IPS-18c (cell line): ENCODE results near the gene RELN.
"Not testable (repeated sequence)": the region's sequence is repeated elsewhere in the genome, so short reads cannot be mapped to it uniquely, and the experiment has no call there.

ENCODE experiments used
- H3K4me3 ChIP-seq: 2 replicates; pipeline ENCODE4 v1.7.0; 2013; ENCODE audit warnings: low read depth, mild to moderate bottlenecking, low read length, moderate library complexity; ENCODE audit not compliant: insufficient read depth
- H3K9me3 ChIP-seq: one replicate; pipeline ENCODE4 v1.6.1; 2013; ENCODE audit warnings: mild to moderate bottlenecking, low read length, moderate library complexity; ENCODE audit not compliant: control insufficient read depth, insufficient read depth

RELN gene

GRCh38 chr7:103989200-103989784 lies at the start of gene RELN:
TSS of gene RELN (minus strand) at chr7:103989658. CDS start at chr7:103989356, 302 bp downstream.
- H3K4me3 ChIP-seq, result peak within 1 kb of the TSS; percentile 52

GRCh38 chr7:104038136-104038535 lies 48.7 kb upstream of the RELN start:
- Histone ChIP-seq H3K4me3 (no peak overlapping the region), H3K9me3 (no peaks in the 10 kb centered on the region)

More at GRCh38 chr7:103989200-103989784, at the start of gene RELN:
- H3K9me3 ChIP-seq, result no peaks in the 10 kb centered on the region

GRCh38 chr7:104036889-104037288 lies 47.4 kb upstream of the RELN start:
- not testable (repeated sequence) for H3K9me3 ChIP-seq, H3K4me3 ChIP-seq

- H3K4me3 ChIP-seq, result no peak overlapping the region
- H3K9me3 ChIP-seq, result no peaks in the 10 kb centered on the region
Measured at GRCh38 chr7:104035351-104035750, 45.9 kb upstream of the RELN start.

GRCh38 chr7:104034679-104035078 lies 45.2 kb upstream of the RELN start:
- Histone ChIP-seq H3K4me3 (no peak overlapping the region), H3K9me3 (no peaks in the 10 kb centered on the region)

- Histone ChIP-seq H3K4me3 (no peak overlapping the region), H3K9me3 (no peaks in the 10 kb centered on the region)
Measured at GRCh38 chr7:104033837-104034236, 44.4 kb upstream of the RELN start.

GRCh38 chr7:104032486-104032885 lies 43.0 kb upstream of the RELN start:
- no peak overlapping the region for H3K4me3 ChIP-seq

GRCh38 chr7:104029765-104030164 lies 40.3 kb upstream of the RELN start:
- H3K9me3 ChIP-seq, result no peaks in the 10 kb centered on the region

More at GRCh38 chr7:104032486-104032885, 43.0 kb upstream of the RELN start:
- H3K9me3 ChIP-seq, result no peaks in the 10 kb centered on the region

GRCh38 chr7:104024632-104025031 lies 35.2 kb upstream of the RELN start:
- no peak overlapping the region for H3K4me3 ChIP-seq
- H3K9me3 ChIP-seq, result no peaks in the 10 kb centered on the region

More at GRCh38 chr7:104029765-104030164, 40.3 kb upstream of the RELN start:
- no peak overlapping the region for H3K4me3 ChIP-seq

- Histone ChIP-seq H3K4me3 (no peak overlapping the region), H3K9me3 (no peaks in the 10 kb centered on the region)
Measured at GRCh38 chr7:104023100-104023499, 33.6 kb upstream of the RELN start.

- H3K9me3 ChIP-seq, result no peaks in the 10 kb centered on the region
- no peak overlapping the region for H3K4me3 ChIP-seq
Measured at GRCh38 chr7:104018425-104018824, 29.0 kb upstream of the RELN start.

GRCh38 chr7:104017001-104017400 lies 27.5 kb upstream of the RELN start:
- H3K4me3 ChIP-seq, result no peak overlapping the region
- no peaks in the 10 kb centered on the region for H3K9me3 ChIP-seq

- Histone ChIP-seq H3K4me3 (no peak overlapping the region), H3K9me3 (no peaks in the 10 kb centered on the region)
Measured at GRCh38 chr7:104012835-104013234, 23.4 kb upstream of the RELN start.

GRCh38 chr7:104011829-104012228 lies 22.4 kb upstream of the RELN start:
- Histone ChIP-seq H3K9me3 (no peaks in the 10 kb centered on the region), H3K4me3 (no peak overlapping the region)

- H3K4me3 ChIP-seq, result no peak overlapping the region
Measured at GRCh38 chr7:104010052-104010909, 20.8 kb upstream of the RELN start.

GRCh38 chr7:104008107-104008506 lies 18.6 kb upstream of the RELN start:
- Histone ChIP-seq H3K9me3 (no peaks in the 10 kb centered on the region), H3K4me3 (no peak overlapping the region)

More at GRCh38 chr7:104010052-104010909, 20.8 kb upstream of the RELN start:
- H3K9me3 ChIP-seq, result no peaks in the 10 kb centered on the region

GRCh38 chr7:104007614-104008013 lies 18.2 kb upstream of the RELN start:
- no peaks in the 10 kb centered on the region for H3K9me3 ChIP-seq

GRCh38 chr7:104005197-104005596 lies 15.7 kb upstream of the RELN start:
- H3K9me3 ChIP-seq, result no peaks in the 10 kb centered on the region
- no peak overlapping the region for H3K4me3 ChIP-seq

More at GRCh38 chr7:104007614-104008013, 18.2 kb upstream of the RELN start:
- no peak overlapping the region for H3K4me3 ChIP-seq
